ENCODE data around the gene POMGNT1. TPM values are rescaled to one million over a fixed set of nuclear protein-coding genes. Genes with fewer than 3 reads are reported as not detected.
"Not testable (repeated sequence)": the region's sequence is repeated elsewhere in the genome, so short reads cannot be mapped to it uniquely, and the experiment has no call there.

Gene POMGNT1
- total and polyA plus RNA-seq, 2 donors (not counting 3 experiments of a cell fraction or from before 2014, with no cell fraction given), result 64.4 to 67.5 TPM

- Histone ChIP-seq H3K27me3 (ENCODE audit: control insufficient read depth in 2 of 2, insufficient read depth in 2 of 2, low read length in 2 of 2) (no peaks in the 10 kb centered on the region), H3K4me1 (ENCODE audit: control insufficient read depth, extremely low read depth, insufficient read depth, low read length) (peaks cover 20% of the 10 kb centered on the region), H3K9ac (replicated peaks; ENCODE audit: extremely low read depth, insufficient read depth, low read length) (peak overlapping the region; percentile 89), H3K9me1 (replicated peaks; ENCODE audit: control insufficient read depth, extremely low read depth, insufficient read depth, low read length) (no peaks in the 10 kb centered on the region), H3K27ac (ENCODE audit: insufficient read depth, low read depth, low read length) (peak overlapping the region; percentile 48), H4K20me1 (replicated peaks; ENCODE audit: control insufficient read depth, extremely low read depth, insufficient read depth, low read length) (no peaks in the 10 kb centered on the region), H2AFZ (ENCODE audit: low read depth, low read length) (peak overlapping the region; percentile 96), H3K4me3 (replicated peaks in 1 of 3; ENCODE audit: insufficient read depth in 1 of 3, low read depth in 1 of 3, low read length in 3 of 3) (peak overlapping the region; percentile 58 to 75 (median 62)), H3K36me3 (ENCODE audit: control insufficient read depth in 2 of 2, extremely low read depth in 1 of 2, insufficient read depth in 2 of 2, low read length in 2 of 2) (no peaks in the 10 kb centered on the region), H3K4me2 (ENCODE audit: insufficient read depth, low read length) (peak overlapping the region; percentile 85), H3K79me2 (ENCODE audit: control insufficient read depth, insufficient read depth, low read length) (peaks cover 14% of the 10 kb centered on the region), H3K9me3 (replicated peaks; ENCODE audit: control insufficient read depth, insufficient read depth, low read length) (no peaks in the 10 kb centered on the region)
- POLR2A ChIA-PET, result interaction anchor here (0.6 to 1.0 kb wide), 4 partner anchors 16 to 115 kb away, joined by 3 to 9 read pairs (median 4); partner anchors contain the start of gene PIK3R3
- TSS peak; percentile 92 for BruUV-seq (replicated peaks)
- DNase-seq (ENCODE audit: low read depth, low spot score) (no peak), FAIRE-seq (peak; percentile 71)
- CTCF ChIA-PET, result interaction anchor here (0.9 to 2.7 kb wide), 10 partner anchors 12 to 213 kb away, joined by 3 to 25 read pairs (median 4); partner anchors contain the start of genes LRRC41 and UQCRH
- dilution Hi-C loops (cut with MboI; ENCODE audit: extremely low pct_ligation_motif_present, low sequenced_read_pairs) (no loop called here), intact Hi-C loops (cut with micrococcal nuclease) (loop anchor here (1.0 to 2.0 kb wide), 4 partner anchors 56 to 560 kb away; partner anchors contain the start of genes GPBP1L1, LRRC41 and UQCRH)
- TF ChIP-seq GATA2 (IDR thresholded peaks at IDR 0.05; ENCODE audit: insufficient read depth, insufficient read length, low read depth, low read length), result no peak
- no peak for TF ChIP-seq JUN (IDR thresholded peaks at IDR 0.05; ENCODE audit: borderline replicate concordance, insufficient read depth, insufficient read length, low read depth)
- TF ChIP-seq MYC (IDR thresholded peaks at IDR 0.05; ENCODE audit: low read depth, low read length), result no peak
- no peak for TF ChIP-seq FOS (IDR thresholded peaks at IDR 0.05; ENCODE audit: borderline replicate concordance, insufficient read depth, low read length)
- TF ChIP-seq EZH2 (IDR thresholded peaks at IDR 0.05; ENCODE audit: borderline replicate concordance, low read depth, low read length, severe bottlenecking), result no peak
- TF ChIP-seq POLR2A (IDR thresholded peaks at IDR 0.05; ENCODE audit: low read depth, low read length), result no peak
- TF ChIP-seq MAX (IDR thresholded peaks at IDR 0.05; ENCODE audit: insufficient read depth, insufficient read length), result no peak
Observed at GRCh38 chr1:46246548-46247435, 48.6 kb upstream of the POMGNT1 start.

- dilution Hi-C loops (cut with MboI; ENCODE audit: extremely low pct_ligation_motif_present, low sequenced_read_pairs); H3K27ac ChIP-seq (ENCODE audit: insufficient read depth, low read depth, low read length); POLR2A ChIA-PET; H4K20me1 ChIP-seq (replicated peaks; ENCODE audit: control insufficient read depth, extremely low read depth, insufficient read depth, low read length); H3K9me1 ChIP-seq (replicated peaks; ENCODE audit: control insufficient read depth, extremely low read depth, insufficient read depth, low read length); FAIRE-seq; H3K9me3 ChIP-seq (replicated peaks; ENCODE audit: control insufficient read depth, insufficient read depth, low read length); H3K4me3 ChIP-seq (replicated peaks in 1 of 3; ENCODE audit: insufficient read depth in 1 of 3, low read depth in 1 of 3, low read length in 3 of 3); H3K9ac ChIP-seq (replicated peaks; ENCODE audit: extremely low read depth, insufficient read depth, low read length); H3K36me3 ChIP-seq (ENCODE audit: control insufficient read depth in 2 of 2, extremely low read depth in 1 of 2, insufficient read depth in 2 of 2, low read length in 2 of 2); BruUV-seq (replicated peaks); H3K4me2 ChIP-seq (ENCODE audit: insufficient read depth, low read length); H3K27me3 ChIP-seq (ENCODE audit: control insufficient read depth in 2 of 2, insufficient read depth in 2 of 2, low read length in 2 of 2); DNase-seq (ENCODE audit: low read depth, low spot score): not testable (repeated sequence)
- CTCF ChIA-PET, result interaction anchor here (0.9 to 2.7 kb wide), 9 partner anchors 12 to 212 kb away, joined by 3 to 25 read pairs (median 5); partner anchors contain the start of genes LRRC41 and UQCRH
- intact Hi-C loops (cut with micrococcal nuclease), result loop anchor here (2.0 kb wide), 1 partner anchor 57 kb away; the partner anchor contains the start of genes LRRC41 and UQCRH
- Histone ChIP-seq H3K4me1 (ENCODE audit: control insufficient read depth, extremely low read depth, insufficient read depth, low read length) (peaks cover 20% of the 10 kb centered on the region), H3K79me2 (ENCODE audit: control insufficient read depth, insufficient read depth, low read length) (peaks cover 14% of the 10 kb centered on the region), H2AFZ (ENCODE audit: low read depth, low read length) (peak overlapping the region; percentile 96)
Observed at GRCh38 chr1:46246136-46246535, 47.9 kb upstream of the POMGNT1 start.
